Neutrophil (primary cell): ENCODE results near the gene P2RY11.

Experiments
- H3K27ac ChIP-seq: fragments of 200-600 bp; sonication (generic); 2 replicates; pipeline ENCODE4 v1.5.1; 2016; ENCODE audit warnings: mild to moderate bottlenecking, moderate library complexity
- H3K27me3 ChIP-seq: fragments of 200-600 bp; sonication (generic); 2 replicates; pipeline ENCODE4 v1.6.0; 2016; ENCODE audit warnings: mild to moderate bottlenecking
- H3K36me3 ChIP-seq: fragments of 200-600 bp; sonication (generic); 2 replicates; pipeline ENCODE4 v1.5.1; 2017
- H3K4me1 ChIP-seq, 2 experiments: fragments of 200-600 bp in 1 of 2; sonication (generic) in 1 of 2; 1 replicate in 1 of 2; 2 replicates in 1 of 2; pipeline versions ENCODE4 v1.5.1 to v1.6.1; 2013 to 2016; ENCODE audit warnings: low read depth in 1 of 2, low read length in 1 of 2, mild to moderate bottlenecking in 1 of 2, moderate library complexity in 1 of 2; ENCODE audit not compliant: control insufficient read depth in 1 of 2, insufficient read depth in 1 of 2
- H3K4me3 ChIP-seq, 2 experiments: fragments of 200-600 bp in 1 of 2; sonication (generic) in 1 of 2; 1 replicate in 1 of 2; 2 replicates in 1 of 2; pipeline ENCODE4 v1.5.1; 2013 to 2016; ENCODE audit warnings: low read depth in 1 of 2, low read length in 1 of 2, mild to moderate bottlenecking in 1 of 2, moderate library complexity in 1 of 2
- H3K9me3 ChIP-seq: fragments of 200-600 bp; sonication (generic); 2 replicates; pipeline ENCODE4 v1.5.1; 2016
- TF ChIP-seq, protein P1 (sequence below): fragments of 200-600 bp; sonication (generic); IDR thresholded peaks from 2 replicates; pipeline ENCODE4 v1.5.1; 2016; ENCODE audit warnings: antibody characterized with exemption

The P2RY11 gene

DNA sequence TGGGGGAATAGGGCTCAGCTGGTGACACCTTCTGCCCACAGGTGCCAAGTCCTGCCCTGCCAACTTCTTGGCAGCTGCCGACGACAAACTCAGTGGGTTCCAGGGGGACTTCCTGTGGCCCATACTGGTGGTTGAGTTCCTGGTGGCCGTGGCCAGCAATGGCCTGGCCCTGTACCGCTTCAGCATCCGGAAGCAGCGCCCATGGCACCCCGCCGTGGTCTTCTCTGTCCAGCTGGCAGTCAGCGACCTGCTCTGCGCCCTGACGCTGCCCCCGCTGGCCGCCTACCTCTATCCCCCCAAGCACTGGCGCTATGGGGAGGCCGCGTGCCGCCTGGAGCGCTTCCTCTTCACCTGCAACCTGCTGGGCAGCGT is 2.1 kb downstream of the P2RY11 start:
- no peaks in the 10 kb centered on the region for H3K27me3 ChIP-seq
- H3K4me1 ChIP-seq, result peaks cover 23 to 26% of the 10 kb centered on the region in 2 experiments
- H3K9me3 ChIP-seq, result no peaks in the 10 kb centered on the region
- TF ChIP-seq, protein P1, sequence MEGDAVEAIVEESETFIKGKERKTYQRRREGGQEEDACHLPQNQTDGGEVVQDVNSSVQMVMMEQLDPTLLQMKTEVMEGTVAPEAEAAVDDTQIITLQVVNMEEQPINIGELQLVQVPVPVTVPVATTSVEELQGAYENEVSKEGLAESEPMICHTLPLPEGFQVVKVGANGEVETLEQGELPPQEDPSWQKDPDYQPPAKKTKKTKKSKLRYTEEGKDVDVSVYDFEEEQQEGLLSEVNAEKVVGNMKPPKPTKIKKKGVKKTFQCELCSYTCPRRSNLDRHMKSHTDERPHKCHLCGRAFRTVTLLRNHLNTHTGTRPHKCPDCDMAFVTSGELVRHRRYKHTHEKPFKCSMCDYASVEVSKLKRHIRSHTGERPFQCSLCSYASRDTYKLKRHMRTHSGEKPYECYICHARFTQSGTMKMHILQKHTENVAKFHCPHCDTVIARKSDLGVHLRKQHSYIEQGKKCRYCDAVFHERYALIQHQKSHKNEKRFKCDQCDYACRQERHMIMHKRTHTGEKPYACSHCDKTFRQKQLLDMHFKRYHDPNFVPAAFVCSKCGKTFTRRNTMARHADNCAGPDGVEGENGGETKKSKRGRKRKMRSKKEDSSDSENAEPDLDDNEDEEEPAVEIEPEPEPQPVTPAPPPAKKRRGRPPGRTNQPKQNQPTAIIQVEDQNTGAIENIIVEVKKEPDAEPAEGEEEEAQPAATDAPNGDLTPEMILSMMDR, result no peak
- no peak overlapping the region for H3K4me3 ChIP-seq
- peaks cover 47% of the 10 kb centered on the region for H3K36me3 ChIP-seq
- H3K27ac ChIP-seq, result no peak overlapping the region

GRCh38 chr19:10113964-10114650 is 2.6 kb downstream of the P2RY11 start:
- TF ChIP-seq, protein P1, result no peak
- no peak overlapping the region for H3K27ac ChIP-seq
- H3K4me3 ChIP-seq, result no peak overlapping the region
- H3K27me3 ChIP-seq, result no peaks in the 10 kb centered on the region
- peaks cover 27 to 31% of the 10 kb centered on the region in 2 experiments for H3K4me1 ChIP-seq
- peaks cover 47% of the 10 kb centered on the region for H3K36me3 ChIP-seq
- no peaks in the 10 kb centered on the region for H3K9me3 ChIP-seq

GRCh38 chr19:10114651-10115391 is 3.3 kb downstream of the P2RY11 start:
- TF ChIP-seq, protein P1, result no peak
- Histone ChIP-seq H3K4me3 (no peak overlapping the region), H3K9me3 (no peaks in the 10 kb centered on the region), H3K27ac (no peak overlapping the region), H3K27me3 (no peaks in the 10 kb centered on the region), H3K4me1 (peaks cover 31 to 37% of the 10 kb centered on the region in 2 experiments), H3K36me3 (peaks cover 43% of the 10 kb centered on the region)

DNA sequence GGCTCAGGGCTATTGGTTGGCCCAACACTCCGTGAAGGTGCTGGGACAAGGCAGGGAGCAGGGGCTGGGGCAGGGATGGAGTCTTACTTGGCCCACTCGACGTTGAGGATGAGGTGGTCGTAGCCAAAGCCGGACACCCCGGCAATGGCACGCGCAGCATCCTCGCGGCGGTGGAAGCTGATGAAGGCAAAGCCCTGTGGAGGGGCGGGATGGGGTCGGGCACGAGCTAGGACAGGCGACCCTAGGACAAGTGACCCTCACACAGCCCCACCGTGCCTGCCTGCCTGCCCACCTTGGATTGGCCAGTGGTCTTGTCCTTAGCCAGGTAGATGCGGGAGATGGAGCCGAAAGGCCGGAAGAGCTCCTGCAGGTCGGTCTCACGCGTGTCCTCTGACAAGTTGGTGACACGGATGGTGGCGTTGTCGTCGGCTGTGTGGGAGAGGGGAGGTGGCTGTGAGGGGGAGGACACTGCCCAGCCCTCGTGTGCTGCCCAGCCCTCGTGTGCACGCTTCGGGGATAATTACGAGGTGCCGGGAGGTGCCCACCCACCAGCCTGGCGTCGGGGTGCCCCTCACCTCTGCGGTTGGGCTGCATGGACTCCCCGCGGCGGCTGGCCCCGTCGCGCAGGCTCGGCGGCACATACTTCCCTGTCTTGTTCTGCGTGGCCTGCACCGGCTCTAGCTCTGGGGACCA is 4.0 kb downstream of the P2RY11 start:
- Histone ChIP-seq H3K36me3 (peaks cover 39% of the 10 kb centered on the region), H3K27ac (no peak overlapping the region), H3K4me3 (no peak overlapping the region), H3K9me3 (no peaks in the 10 kb centered on the region), H3K27me3 (no peaks in the 10 kb centered on the region), H3K4me1 (peaks cover 33 to 37% of the 10 kb centered on the region in 2 experiments)
- TF ChIP-seq, protein P1, result no peak

DNA sequence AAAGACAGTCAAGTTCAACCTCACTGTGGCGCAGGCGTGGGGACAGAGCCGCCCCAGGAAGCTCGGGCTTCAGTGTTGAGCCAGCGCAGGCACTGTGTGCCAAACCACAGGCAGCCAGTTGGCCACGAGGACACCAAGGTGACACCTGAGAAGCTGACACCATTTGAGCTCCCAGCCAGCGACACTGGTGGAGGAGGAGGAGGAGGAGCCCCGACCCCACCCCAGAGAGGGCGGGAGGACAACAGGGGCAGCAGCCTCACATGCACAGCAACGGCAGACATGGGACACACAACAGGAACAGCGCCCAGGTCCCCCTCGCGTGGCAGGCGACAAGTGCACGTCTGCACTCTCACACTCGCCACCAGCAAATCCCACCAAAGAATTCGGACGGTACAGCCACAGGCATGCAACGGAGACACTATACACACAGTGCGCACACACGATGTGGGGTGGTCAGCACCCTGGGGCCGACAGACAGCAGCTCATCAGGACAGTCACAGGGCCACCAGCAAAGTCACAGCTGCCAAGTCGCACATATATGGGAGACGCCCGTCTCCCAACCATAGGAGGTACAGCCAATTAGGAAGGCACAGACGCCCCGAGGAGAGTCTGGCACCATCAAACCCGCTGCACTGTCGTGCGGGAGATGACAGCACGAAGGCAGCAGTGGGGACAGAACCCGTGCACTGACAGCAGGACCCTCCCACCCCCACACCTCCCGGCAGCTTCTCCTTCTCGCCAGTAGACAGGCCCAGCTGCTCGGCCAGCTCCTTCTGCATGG is 4.8 kb downstream of the P2RY11 start:
- Histone ChIP-seq H3K4me1 (peaks cover 26 to 31% of the 10 kb centered on the region in 2 experiments), H3K27ac (no peak overlapping the region), H3K4me3 (no peak overlapping the region), H3K27me3 (no peaks in the 10 kb centered on the region), H3K36me3 (peaks cover 39% of the 10 kb centered on the region), H3K9me3 (no peaks in the 10 kb centered on the region)
- TF ChIP-seq, protein P1, result no peak
